Measurements from ENCODE around the gene FLNB. TPM values are rescaled to one million over a fixed set of nuclear protein-coding genes. Genes with fewer than 3 reads are reported as not detected.
A peak's percentile ranks its signal among the peaks of the same experiment; 100 is the strongest.
"Not testable (repeated sequence)": the region's sequence is repeated elsewhere in the genome, so short reads cannot be mapped to it uniquely, and the experiment has no call there.

The FLNB gene
- total RNA-seq, 1 experiment from 2014 or later, result 83.4 TPM

DNA sequence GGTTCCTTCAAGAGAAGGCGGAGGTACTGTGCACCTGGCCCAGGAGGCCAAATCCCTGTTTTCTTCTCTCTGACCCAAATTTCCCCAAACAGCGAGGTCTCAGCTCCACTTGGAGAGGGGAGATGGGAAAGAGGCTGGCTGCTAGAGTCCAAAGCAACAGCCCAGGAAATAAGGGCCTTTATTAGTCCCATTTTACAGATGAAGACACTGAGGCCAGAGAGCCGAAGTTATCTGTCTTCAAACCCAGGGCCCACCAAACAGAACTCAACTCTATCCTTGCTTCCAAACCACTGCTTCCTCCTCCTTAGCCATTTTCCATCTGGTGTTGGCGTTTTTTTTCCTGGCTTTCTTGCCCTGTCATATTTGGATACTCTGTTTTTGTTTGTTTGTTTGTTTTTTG lies 22.0 kb upstream of the FLNB start:
- TF ChIP-seq, protein P1, sequence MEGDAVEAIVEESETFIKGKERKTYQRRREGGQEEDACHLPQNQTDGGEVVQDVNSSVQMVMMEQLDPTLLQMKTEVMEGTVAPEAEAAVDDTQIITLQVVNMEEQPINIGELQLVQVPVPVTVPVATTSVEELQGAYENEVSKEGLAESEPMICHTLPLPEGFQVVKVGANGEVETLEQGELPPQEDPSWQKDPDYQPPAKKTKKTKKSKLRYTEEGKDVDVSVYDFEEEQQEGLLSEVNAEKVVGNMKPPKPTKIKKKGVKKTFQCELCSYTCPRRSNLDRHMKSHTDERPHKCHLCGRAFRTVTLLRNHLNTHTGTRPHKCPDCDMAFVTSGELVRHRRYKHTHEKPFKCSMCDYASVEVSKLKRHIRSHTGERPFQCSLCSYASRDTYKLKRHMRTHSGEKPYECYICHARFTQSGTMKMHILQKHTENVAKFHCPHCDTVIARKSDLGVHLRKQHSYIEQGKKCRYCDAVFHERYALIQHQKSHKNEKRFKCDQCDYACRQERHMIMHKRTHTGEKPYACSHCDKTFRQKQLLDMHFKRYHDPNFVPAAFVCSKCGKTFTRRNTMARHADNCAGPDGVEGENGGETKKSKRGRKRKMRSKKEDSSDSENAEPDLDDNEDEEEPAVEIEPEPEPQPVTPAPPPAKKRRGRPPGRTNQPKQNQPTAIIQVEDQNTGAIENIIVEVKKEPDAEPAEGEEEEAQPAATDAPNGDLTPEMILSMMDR (conservative IDR thresholded peaks at IDR 0.05), result no peak
- Mint-ChIP-seq H3K4me1 (peaks cover 10 to 11% of the 10 kb centered on the region in 2 experiments), H3K4me3 (no peak overlapping the region), H3K27me3 (ENCODE audit: low read depth) (peaks cover 4% of the 10 kb centered on the region), H3K27ac (peak overlapping the region in 1 of 3 experiments; percentile 74; a peak in 1 of 7 replicates), H3K36me3 (ENCODE audit: insufficient read depth in 1 of 3, low read depth in 3 of 3) (no peaks in the 10 kb centered on the region), H3K9me3 (no peaks in the 10 kb centered on the region)
- no peak overlapping the region for H2AK5ac ChIP-seq (ENCODE audit: insufficient read length, low read length)
- no peak overlapping the region for H3K14ac ChIP-seq (ENCODE audit: insufficient read depth, low read length)
- H2BK15ac ChIP-seq (ENCODE audit: low read depth, low read length), result no peak overlapping the region
- H2AFZ ChIP-seq (ENCODE audit: low read length), result no peak overlapping the region
- H4K5ac ChIP-seq (ENCODE audit: insufficient read length, low read depth, low read length), result no peak overlapping the region
- no peaks in the 10 kb centered on the region for H3K23me2 ChIP-seq (ENCODE audit: insufficient read length, low read depth, low read length, poor library complexity, severe bottlenecking)
- H4K20me1 ChIP-seq (ENCODE audit: control insufficient read depth, insufficient read depth, insufficient read length), result no peaks in the 10 kb centered on the region
- no peak overlapping the region for H3K9ac ChIP-seq (ENCODE audit: extremely low read depth, insufficient read length, low read length)
- DNase-seq, result no peak
- no peak overlapping the region for H2BK20ac ChIP-seq (ENCODE audit: low read depth, low read length, poor library complexity, severe bottlenecking)
- no peak overlapping the region for H2BK5ac ChIP-seq (ENCODE audit: insufficient read length, low read length)
- no peak overlapping the region for H3K56ac ChIP-seq (ENCODE audit: insufficient read length, low read depth, low read length)
- no peaks in the 10 kb centered on the region for H3K9me3 ChIP-seq (ENCODE audit: control insufficient read depth, low read depth, low read length)
- H3K4ac ChIP-seq (ENCODE audit: low read depth, low read length), result no peak overlapping the region
- no peak overlapping the region for H3K27ac ChIP-seq (ENCODE audit: insufficient read length, low read depth, low read length)
- no peak overlapping the region for H3K18ac ChIP-seq (ENCODE audit: insufficient read length, low read depth, low read length)
- H3K79me2 ChIP-seq (ENCODE audit: insufficient read depth, low read length), result no peaks in the 10 kb centered on the region
- H4K8ac ChIP-seq (replicated peaks; ENCODE audit: insufficient read length, low read depth, low read length), result no peak overlapping the region
- no peak overlapping the region for H3K4me2 ChIP-seq (ENCODE audit: insufficient read depth, insufficient read length, low read length)
- H2BK12ac ChIP-seq (ENCODE audit: insufficient read length, low read depth, low read length), result no peak overlapping the region
- H4K91ac ChIP-seq (ENCODE audit: insufficient read length, low read depth, low read length), result no peak overlapping the region
- no CpG with 5 or more reads among the region's 4 CpGs for WGBS (ENCODE audit: extremely low coverage, insufficient read length, low lambda C conversion rate)
- H3T11ph ChIP-seq (ENCODE audit: low read length), result no peak overlapping the region
- H3K4me1 ChIP-seq (ENCODE audit: insufficient read depth, low read length), result no peaks in the 10 kb centered on the region; the same call in 1 of the 2 replicates
- H3K79me1 ChIP-seq (ENCODE audit: insufficient read depth, low read depth, low read length, poor library complexity, severe bottlenecking), result no peaks in the 10 kb centered on the region
- H3K27me3 ChIP-seq (ENCODE audit: insufficient read depth, low read length), result no peaks in the 10 kb centered on the region
- H2BK120ac ChIP-seq (ENCODE audit: low read depth, low read length, poor library complexity, severe bottlenecking), result no peak overlapping the region
- H3K23ac ChIP-seq (ENCODE audit: insufficient read length, low read depth, low read length), result no peak overlapping the region

- H2AFZ ChIP-seq (ENCODE audit: low read length); H3K4me1 ChIP-seq (ENCODE audit: insufficient read depth, low read length); H3K79me2 ChIP-seq (ENCODE audit: insufficient read depth, low read length); H3K9me3 Mint-ChIP-seq; H2BK12ac ChIP-seq (ENCODE audit: insufficient read length, low read depth, low read length); H2AK5ac ChIP-seq (ENCODE audit: insufficient read length, low read length); H3K27me3 ChIP-seq (ENCODE audit: insufficient read depth, low read length); H3K18ac ChIP-seq (ENCODE audit: insufficient read length, low read depth, low read length); H3K27ac ChIP-seq (ENCODE audit: insufficient read length, low read depth, low read length); H3K23ac ChIP-seq (ENCODE audit: insufficient read length, low read depth, low read length); H4K5ac ChIP-seq (ENCODE audit: insufficient read length, low read depth, low read length); H4K20me1 ChIP-seq (ENCODE audit: control insufficient read depth, insufficient read depth, insufficient read length); H3K9me3 ChIP-seq (ENCODE audit: control insufficient read depth, low read depth, low read length); H3K4me2 ChIP-seq (ENCODE audit: insufficient read depth, insufficient read length, low read length); H3K14ac ChIP-seq (ENCODE audit: insufficient read depth, low read length); DNase-seq; H3T11ph ChIP-seq (ENCODE audit: low read length); H3K36me3 Mint-ChIP-seq (ENCODE audit: insufficient read depth in 1 of 3, low read depth in 3 of 3); H3K27me3 Mint-ChIP-seq (ENCODE audit: low read depth); H2BK15ac ChIP-seq (ENCODE audit: low read depth, low read length); H3K27ac Mint-ChIP-seq; H4K91ac ChIP-seq (ENCODE audit: insufficient read length, low read depth, low read length); H3K56ac ChIP-seq (ENCODE audit: insufficient read length, low read depth, low read length); H3K79me1 ChIP-seq (ENCODE audit: insufficient read depth, low read depth, low read length, poor library complexity, severe bottlenecking); H2BK20ac ChIP-seq (ENCODE audit: low read depth, low read length, poor library complexity, severe bottlenecking); H3K23me2 ChIP-seq (ENCODE audit: insufficient read length, low read depth, low read length, poor library complexity, severe bottlenecking); H3K4ac ChIP-seq (ENCODE audit: low read depth, low read length); H4K8ac ChIP-seq (replicated peaks; ENCODE audit: insufficient read length, low read depth, low read length); H3K9ac ChIP-seq (ENCODE audit: extremely low read depth, insufficient read length, low read length); H3K4me3 Mint-ChIP-seq; H3K4me1 Mint-ChIP-seq; H2BK5ac ChIP-seq (ENCODE audit: insufficient read length, low read length); H2BK120ac ChIP-seq (ENCODE audit: low read depth, low read length, poor library complexity, severe bottlenecking): not testable (repeated sequence)
- WGBS (ENCODE audit: extremely low coverage, insufficient read length, low lambda C conversion rate), result no CpG with 5 or more reads among the region's 8 CpGs
Measured at GRCh38 chr3:57989198-57989597, 19.0 kb upstream of the FLNB start.

All from H9 (cell line).